GM19397 (cell line): ENCODE measurements around the gene SRGAP3.

Experiments used
- ATAC-seq: cut with Tn5 transposase; IDR thresholded peaks from one replicate; pipeline ENCODE4 v1.9.1; 2021; ENCODE audit warnings: mild to moderate bottlenecking, moderate library complexity; ENCODE audit not compliant: unreplicated experiment

The SRGAP3 gene

GRCh38 chr3:9254764-9255163, 5.3 kb upstream of the SRGAP3 start:
- ATAC-seq, result no peak

DNA sequence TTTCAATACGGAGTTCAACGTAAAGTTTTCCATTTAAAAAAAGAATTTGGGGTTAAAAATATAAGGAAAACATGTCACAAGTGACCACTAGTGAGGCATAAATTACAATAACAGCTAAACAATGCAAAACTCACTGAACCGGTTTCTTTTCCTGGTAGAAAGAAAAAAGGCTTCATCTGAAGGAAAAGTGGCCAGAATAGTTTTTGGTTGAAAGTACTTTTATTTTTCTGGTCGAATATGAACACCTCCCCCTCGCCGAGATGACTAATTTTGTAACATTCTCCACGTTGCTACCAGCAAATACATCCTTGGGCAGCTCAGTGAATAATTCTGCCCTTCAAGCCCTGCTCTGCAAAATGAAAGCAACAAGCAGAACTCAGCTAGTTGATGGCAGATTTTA, 3.9 kb upstream of the SRGAP3 start:
- ATAC-seq, result no peak

- ATAC-seq, result no peak
Observed at GRCh38 chr3:9251055-9251786, 1.8 kb upstream of the SRGAP3 start.

- no peak for ATAC-seq
Observed at GRCh38 chr3:9250236-9250635, 790 bp upstream of the SRGAP3 start.

DNA sequence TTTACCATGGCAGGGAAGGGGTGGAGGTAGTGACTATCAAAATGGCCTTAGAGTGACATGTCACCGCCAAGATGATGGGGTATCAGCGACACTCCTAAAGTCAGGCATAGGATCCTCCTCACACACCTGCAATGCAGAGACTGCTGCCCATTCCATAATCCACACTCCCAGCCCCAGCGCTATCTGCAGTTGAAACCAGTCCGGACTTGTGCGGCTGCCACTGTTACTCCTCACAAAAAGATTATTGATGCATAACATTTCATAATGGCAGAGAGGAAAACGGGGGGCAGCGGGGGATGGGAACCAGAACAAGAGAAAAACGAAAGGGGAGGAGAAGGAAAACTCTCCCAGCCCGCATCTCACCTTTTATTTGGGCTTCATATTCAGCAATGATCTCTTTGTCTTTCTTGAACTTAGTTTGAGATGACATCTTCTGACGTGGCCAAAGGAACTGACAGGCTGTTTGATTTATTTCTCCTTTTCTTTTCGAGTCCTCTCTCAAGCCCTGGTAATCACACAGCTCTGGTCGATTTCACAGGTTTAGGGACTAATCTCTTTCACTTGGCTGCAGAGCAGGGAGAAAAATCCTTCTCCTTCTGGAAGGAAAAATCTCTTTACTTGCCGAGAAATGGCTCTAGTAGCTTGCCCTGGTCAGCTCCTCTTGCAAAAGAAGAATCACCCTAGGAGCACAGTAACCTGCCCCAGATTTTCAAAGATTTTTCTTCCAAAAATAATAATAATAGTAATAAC, 749 bp downstream of the SRGAP3 start:
- ATAC-seq, result no peak

- no peak for ATAC-seq
Observed at GRCh38 chr3:9247941-9248521, 1.4 kb downstream of the SRGAP3 start.

DNA sequence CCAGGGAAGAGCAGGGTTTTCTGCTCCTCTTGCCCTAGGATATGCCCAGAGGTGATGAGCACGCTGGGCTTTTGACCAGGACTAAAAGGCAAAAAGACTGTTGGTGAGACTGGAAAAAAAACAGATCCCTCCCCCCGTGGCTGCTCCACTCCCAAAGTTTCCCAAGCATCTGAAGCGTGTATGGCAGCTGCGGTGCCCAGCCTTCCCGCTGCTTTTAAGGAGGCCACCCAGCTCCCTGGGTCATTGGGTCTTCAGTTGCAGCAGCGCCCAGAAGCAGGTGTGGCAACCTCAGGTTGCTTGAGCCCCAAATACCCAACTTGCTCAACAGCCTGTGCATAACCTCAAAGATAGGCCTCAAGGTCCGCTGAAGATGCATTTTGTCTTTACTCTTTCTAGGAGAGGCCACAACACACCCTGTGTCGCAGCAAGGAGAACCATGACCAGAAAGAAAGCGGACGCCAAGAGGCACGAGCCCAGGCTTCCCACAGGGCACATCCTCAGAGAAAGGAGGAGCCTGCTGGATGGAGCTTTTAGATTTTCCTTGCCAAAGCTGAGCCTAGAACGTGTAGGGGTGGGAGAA, 2.0 kb downstream of the SRGAP3 start:
- no peak for ATAC-seq

- ATAC-seq, result no peak
Observed at GRCh38 chr3:9246189-9246588, 3.3 kb downstream of the SRGAP3 start.

DNA sequence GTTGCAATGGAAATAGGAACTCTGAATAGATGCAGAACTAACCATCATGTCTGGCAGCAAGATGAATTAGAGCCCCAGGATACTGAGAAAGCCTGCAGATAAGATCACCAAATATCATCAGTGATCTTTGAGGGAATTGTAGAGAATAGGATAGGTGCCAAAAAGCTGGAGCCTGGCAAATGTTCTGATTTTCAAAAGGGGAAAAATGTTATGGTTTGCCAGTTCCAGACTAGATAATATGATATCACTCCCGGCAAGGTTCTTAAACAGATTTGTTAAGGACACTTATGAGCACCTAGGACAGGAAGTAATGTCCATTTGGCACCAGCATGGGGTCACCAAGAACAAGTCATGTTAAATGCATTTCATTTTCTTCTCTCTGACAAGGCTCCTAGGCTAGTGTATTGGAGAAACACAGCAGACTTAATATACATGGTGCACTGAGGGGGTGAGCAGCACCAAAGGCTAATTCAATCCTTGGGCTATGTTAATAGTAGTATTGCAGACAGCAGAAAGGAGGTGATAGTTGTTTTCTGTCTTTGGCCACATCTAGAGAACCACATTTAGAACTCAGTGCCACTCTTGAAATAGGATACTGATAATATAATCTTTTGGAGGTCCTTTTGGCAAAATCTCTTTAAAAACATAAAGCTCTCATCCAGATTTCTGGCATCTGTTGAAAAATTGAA, 4.8 kb downstream of the SRGAP3 start:
- ATAC-seq, result no peak

GRCh38 chr3:9241956-9242355, 7.5 kb downstream of the SRGAP3 start:
- ATAC-seq, result no peak

- ATAC-seq, result no peak
Observed at GRCh38 chr3:9239680-9240079, 9.8 kb downstream of the SRGAP3 start.

DNA sequence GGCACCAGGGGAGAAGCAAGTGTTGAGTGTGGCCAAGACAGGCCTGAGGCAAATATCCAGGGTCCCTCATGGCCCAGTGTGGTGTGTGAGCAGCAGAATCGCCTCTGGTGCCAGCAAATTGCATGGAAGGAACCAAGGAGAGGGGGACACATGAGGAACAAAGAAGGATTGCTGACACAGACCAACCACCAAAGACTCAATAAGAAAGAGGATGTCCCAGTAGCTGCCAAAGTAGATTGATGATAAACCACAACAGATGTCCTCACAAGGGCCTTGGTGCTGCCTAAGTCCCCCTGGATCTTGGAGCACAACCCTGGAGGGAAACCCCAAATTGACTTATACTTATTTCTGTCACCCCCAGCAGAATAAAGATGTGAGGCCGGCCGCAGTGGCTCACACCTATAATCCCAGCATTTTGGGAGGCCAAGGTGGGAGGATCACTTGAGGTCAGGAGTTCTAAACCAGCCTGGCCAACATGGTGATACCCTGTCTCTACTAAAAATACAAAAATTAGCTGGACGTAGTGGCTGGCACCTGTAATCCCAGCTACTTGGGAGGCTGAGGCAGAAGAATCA, 10.6 kb downstream of the SRGAP3 start:
- no peak for ATAC-seq

DNA sequence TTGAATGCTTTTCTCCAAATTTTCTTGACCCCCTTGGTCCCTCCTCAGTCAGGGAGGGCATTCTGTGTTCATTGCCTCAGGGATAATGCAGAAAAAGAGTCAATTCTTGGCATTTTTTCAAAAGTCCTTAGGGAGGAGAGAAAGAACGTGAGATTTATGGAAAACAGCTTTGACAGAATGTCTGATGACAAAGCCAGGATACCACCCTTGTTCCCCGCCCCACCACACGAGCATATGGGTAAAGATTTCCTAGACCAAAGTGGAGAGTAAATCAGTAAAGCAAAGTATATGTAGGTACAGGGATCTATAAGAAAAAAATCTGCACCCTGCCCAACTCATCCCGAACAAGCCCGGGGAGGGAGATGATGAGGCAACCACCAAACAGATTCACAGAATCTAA, 11.2 kb downstream of the SRGAP3 start:
- no peak for ATAC-seq

DNA sequence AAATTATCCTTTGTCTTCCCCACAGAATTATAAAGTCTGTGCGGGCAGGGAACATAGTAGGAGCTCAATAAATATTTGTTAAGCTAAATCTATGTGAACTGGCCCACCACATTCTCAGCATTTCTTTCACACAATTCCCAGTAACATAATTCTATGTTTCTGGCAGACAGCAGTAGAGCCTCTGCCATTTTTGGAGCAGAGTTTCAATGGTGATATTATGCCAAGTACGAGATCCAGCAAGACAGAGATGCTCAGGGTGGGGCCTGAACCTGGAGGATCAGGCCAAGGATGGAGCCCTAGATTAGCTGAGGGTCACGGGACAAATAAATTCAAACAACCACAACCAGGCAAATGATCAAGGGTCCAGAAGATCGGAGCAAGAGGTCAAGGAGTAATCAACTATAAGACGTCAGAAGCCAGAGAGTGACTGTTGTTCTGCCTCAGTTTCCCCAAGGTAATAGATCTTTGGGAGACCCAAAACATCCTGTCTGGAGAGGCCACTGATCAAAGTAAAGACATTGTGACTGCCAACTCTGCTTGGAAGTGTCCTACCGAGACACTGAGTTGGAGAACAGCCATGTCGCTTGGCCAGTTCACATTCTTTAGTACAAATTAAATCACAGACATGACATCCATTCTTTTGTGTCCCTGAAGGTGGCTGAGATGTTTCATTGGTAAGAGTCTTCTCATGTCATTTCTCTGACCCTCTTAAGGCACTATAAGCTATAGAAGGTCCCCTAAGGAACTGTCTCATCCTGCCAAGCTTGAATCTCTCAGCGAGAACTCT, 15.4 kb downstream of the SRGAP3 start:
- ATAC-seq, result no peak

GRCh38 chr3:9233101-9233500, 16.3 kb downstream of the SRGAP3 start:
- no peak for ATAC-seq

- ATAC-seq, result no peak
Observed at GRCh38 chr3:9231937-9232336, 17.5 kb downstream of the SRGAP3 start.

DNA sequence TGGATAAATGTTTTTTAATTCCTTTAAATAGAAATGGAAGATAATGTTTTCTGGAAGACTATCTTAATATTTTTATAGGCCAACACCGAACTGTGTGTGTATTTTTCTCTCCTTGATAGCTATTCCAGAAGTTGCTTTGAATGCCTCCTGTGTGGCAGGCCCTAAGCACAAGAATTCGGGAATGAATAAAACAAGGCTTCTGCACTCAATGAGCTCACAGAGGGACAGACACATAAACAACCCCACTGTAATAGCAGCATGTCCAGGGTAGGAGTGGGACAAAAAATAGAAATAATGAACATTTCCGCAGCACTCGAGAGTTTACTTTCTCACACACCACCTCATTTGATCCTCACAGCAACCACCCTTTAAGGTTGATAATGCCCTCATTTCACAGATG, 18.0 kb downstream of the SRGAP3 start:
- no peak for ATAC-seq

- ATAC-seq, result no peak
Observed at GRCh38 chr3:9231006-9231405, 18.4 kb downstream of the SRGAP3 start.

DNA sequence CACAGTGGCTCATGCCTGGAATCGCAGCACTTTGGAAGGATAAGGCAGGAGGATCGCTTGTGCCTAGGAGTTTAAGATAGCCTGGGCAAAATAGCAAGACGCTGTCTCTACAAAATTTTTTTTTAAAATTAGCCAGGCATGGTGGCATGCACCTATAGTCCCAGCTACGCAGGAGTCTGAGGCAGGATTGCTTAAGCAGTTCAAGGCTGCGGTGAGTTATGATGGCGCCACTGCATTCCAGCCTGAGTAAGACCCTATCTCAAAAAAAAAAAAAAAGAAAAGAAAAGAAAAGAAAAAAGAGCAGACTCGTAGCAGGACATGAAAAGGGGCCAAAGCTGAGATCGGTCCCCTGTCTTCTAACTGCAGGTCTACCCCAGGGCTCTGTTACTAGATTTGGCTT, 18.9 kb downstream of the SRGAP3 start:
- no peak for ATAC-seq

DNA sequence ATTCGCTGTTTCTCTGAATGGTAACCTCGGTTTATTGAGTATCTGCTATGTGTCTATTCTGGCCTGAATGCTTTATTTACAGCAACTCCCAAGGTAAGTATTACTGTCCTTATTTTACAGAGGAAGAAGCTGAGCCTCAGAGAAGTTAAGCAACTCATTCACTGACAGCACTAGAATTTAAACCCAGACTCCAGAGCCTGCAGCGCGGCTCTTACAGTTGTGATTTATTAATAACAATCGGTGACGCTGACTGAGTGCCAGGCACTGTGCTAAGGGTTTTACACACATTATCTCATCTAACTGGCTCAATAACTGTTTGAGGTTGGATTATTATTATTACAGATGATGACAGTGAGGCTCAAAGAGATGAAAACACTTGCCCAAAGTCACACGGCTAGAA, 19.6 kb downstream of the SRGAP3 start:
- ATAC-seq, result no peak
